Measurements from ENCODE around the gene NCF1.
"Not testable (repeated sequence)": the region's sequence is repeated elsewhere in the genome, so short reads cannot be mapped to it uniquely, and the experiment has no call there.

The NCF1 gene

GRCh38 chr7:74773760-74774750, at the start of gene NCF1:
NCF1 (plus strand) TSS chr7:74774011; CDS start chr7:74774032, 21 bp downstream.
- not testable (repeated sequence) for TF ChIP-seq NFIC (IDR thresholded peaks at IDR 0.05); TEAD4 (IDR thresholded peaks at IDR 0.05); REST (IDR thresholded peaks at IDR 0.05; ENCODE audit: low read depth)

DNA sequence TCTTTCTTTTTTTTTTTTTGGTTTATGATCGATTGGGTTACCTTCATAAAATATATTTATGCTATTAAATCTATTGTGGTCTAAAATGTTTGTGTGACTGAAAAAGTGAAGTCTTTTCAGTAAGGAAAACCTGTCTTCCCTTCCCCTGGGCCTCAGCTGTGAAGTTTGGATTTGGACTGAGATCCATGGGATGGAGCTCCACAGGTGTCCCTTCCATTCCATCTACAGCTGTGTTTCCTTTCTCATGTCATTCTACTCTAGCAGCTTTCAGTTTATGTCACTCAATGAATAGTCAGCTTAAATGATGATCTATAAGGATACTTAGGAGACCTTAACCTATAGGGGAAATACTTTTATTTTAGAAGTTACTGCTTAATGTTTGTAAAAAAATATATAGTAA, 48.0 kb upstream of the NCF1 start:
- TF ChIP-seq REST (IDR thresholded peaks at IDR 0.05; ENCODE audit: low read depth) (no peak), NFIC (IDR thresholded peaks at IDR 0.05) (no peak), TAF1 (IDR thresholded peaks at IDR 0.05; ENCODE audit: low read depth) (no peak), EP300 (IDR thresholded peaks at IDR 0.05; ENCODE audit: borderline replicate concordance) (no peak), FOXM1 (IDR thresholded peaks at IDR 0.05; ENCODE audit: borderline replicate concordance, low read depth) (no peak), CEBPB (IDR thresholded peaks at IDR 0.05) (no peak), CREB1 (IDR thresholded peaks at IDR 0.05; ENCODE audit: low read depth) (no peak), YY1 (IDR thresholded peaks at IDR 0.05; ENCODE audit: low read depth) (no peak), EGR1 (IDR thresholded peaks at IDR 0.05) (no peak), MAX (IDR thresholded peaks at IDR 0.05) (no peak), TCF12 (IDR thresholded peaks at IDR 0.05; ENCODE audit: low read depth) (no peak), USF1 (IDR thresholded peaks at IDR 0.05) (no peak), TEAD4 (IDR thresholded peaks at IDR 0.05) (no peak), RAD21 (IDR thresholded peaks at IDR 0.05; ENCODE audit: low read depth) (no peak), ZBTB7A (IDR thresholded peaks at IDR 0.05; ENCODE audit: low read depth) (no peak)

DNA sequence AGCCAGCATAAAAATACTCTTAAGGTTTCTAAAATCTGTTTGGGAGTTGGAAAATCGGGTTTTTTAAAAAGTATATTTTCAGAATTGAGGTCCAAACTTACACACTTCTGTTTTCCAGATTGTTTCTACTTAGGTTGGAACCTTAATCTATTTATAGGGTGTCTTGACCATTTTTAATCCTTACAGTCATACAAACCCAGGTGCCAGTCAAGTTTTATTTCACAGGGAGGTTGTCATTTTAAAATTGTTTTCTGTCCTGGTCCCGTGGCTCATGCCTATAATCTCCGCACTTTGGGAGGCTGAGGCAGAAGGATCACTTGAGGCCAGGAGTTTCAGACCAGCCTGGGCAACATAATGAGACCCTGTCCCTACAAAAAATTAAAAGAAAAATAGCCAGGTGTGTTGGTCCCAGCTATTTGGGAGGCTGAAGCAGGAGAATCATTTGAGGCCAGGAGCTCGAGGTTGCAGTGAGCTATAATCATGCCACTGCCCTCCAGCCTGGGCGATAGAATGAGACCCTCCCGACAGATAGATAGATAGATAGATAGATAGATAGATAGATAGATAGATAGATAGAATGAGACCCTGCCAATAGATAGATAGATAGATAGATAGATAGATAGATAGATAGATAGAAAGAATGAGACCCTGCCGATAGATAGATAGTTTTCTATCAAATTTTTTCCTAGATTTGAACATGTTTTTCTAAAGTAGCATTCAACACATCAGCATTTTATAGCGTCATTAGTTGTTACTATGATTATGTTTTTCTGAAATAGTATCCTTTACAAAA, 47.3 kb upstream of the NCF1 start:
- TF ChIP-seq ZBTB7A (IDR thresholded peaks at IDR 0.05; ENCODE audit: low read depth), result no peak
- TF ChIP-seq FOXM1 (IDR thresholded peaks at IDR 0.05; ENCODE audit: borderline replicate concordance, low read depth), result no peak
- TF ChIP-seq TAF1 (IDR thresholded peaks at IDR 0.05; ENCODE audit: low read depth), result no peak
- no peak for TF ChIP-seq RAD21 (IDR thresholded peaks at IDR 0.05; ENCODE audit: low read depth)
- no peak for TF ChIP-seq REST (IDR thresholded peaks at IDR 0.05; ENCODE audit: low read depth)
- no peak for TF ChIP-seq EP300 (IDR thresholded peaks at IDR 0.05; ENCODE audit: borderline replicate concordance)
- no peak for TF ChIP-seq USF1 (IDR thresholded peaks at IDR 0.05)
- TF ChIP-seq EGR1 (IDR thresholded peaks at IDR 0.05), result no peak
- TF ChIP-seq TEAD4 (IDR thresholded peaks at IDR 0.05), result no peak
- no peak for TF ChIP-seq CEBPB (IDR thresholded peaks at IDR 0.05)
- no peak for TF ChIP-seq YY1 (IDR thresholded peaks at IDR 0.05; ENCODE audit: low read depth)
- no peak for TF ChIP-seq NFIC (IDR thresholded peaks at IDR 0.05)
- no peak for TF ChIP-seq MAX (IDR thresholded peaks at IDR 0.05)
- TF ChIP-seq TCF12 (IDR thresholded peaks at IDR 0.05; ENCODE audit: low read depth), result no peak
